Prostate gland (tissue), 2 donors: Measurements from ENCODE around the gene C9orf50.

Experiments used
- CTCF ChIP-seq, 4 experiments: fragments of 200-600 bp in 2 of 4; fragments of 450-650 bp in 2 of 4; sonication (generic) in 2 of 4; IDR thresholded peaks; 1 replicate in 3 of 4; 2 replicates in 1 of 4; pipeline ENCODE4 v1.5.1; 2016 to 2019; ENCODE audit warnings: antibody characterized with exemption in 4 of 4, mild to moderate bottlenecking in 2 of 4, moderate library complexity in 2 of 4
- POLR2AphosphoS5 ChIP-seq: sonication (generic); formaldehyde crosslinking; IDR thresholded peaks from one replicate; pipeline ENCODE4 v1.6.1; 2017; ENCODE audit warnings: antibody characterized with exemption

GRCh38 chr9:129624168-129624759, 3.4 kb upstream of the C9orf50 start:
- no peak for TF ChIP-seq POLR2AphosphoS5
- TF ChIP-seq CTCF (IDR thresholded peaks at IDR 0.05), result peak; percentile 48 to 73 (median 58)
